Gastrocnemius medialis (tissue), 4 donors: Measurements from ENCODE around the gene DMPK. TPM values are rescaled to one million over a fixed set of nuclear protein-coding genes. Genes with fewer than 3 reads are reported as not detected.

Experiments used
- ATAC-seq, 2 donors: fragments of 150-250 bp; one replicate each; pipeline ENCODE4 v1.9.1; 2016
- DNase-seq, 2 donors: peaks; one replicate each; pipeline ENCODE4 v3.0.0-alpha.2; 2019
- H3K27ac ChIP-seq, 4 donors: fragments of 200-600 bp; sonication (generic); 1 replicate in 1 of 4; 2 replicates in 3 of 4; pipeline ENCODE4 v1.5.1; 2016 to 2018; ENCODE audit warnings: mild to moderate bottlenecking in 2 of 4, moderate library complexity in 1 of 4
- H3K27me3 ChIP-seq, 3 donors: fragments of 200-600 bp; sonication (generic) in 2 of 3; 1 replicate in 1 of 3; 2 replicates in 2 of 3; pipeline versions ENCODE4 v1.5.1 to v1.6.0; 2016 to 2019; ENCODE audit warnings: mild to moderate bottlenecking in 1 of 3, moderate library complexity in 1 of 3
- H3K36me3 ChIP-seq, 2 donors: fragments of 200-600 bp; sonication (generic) in 1 of 2; one replicate each; pipeline ENCODE4 v1.5.1; 2017 to 2018
- H3K4me1 ChIP-seq, 2 donors: fragments of 200-600 bp; sonication (generic) in 1 of 2; one replicate each; pipeline ENCODE4 v1.5.1; 2016 to 2017; ENCODE audit warnings: mild to moderate bottlenecking in 2 of 2
- H3K4me3 ChIP-seq, 4 donors: fragments of 200-600 bp; sonication (generic) in 3 of 4; 1 replicate in 1 of 4; 2 replicates in 3 of 4; pipeline ENCODE4 v1.5.1; 2016 to 2019; ENCODE audit warnings: mild to moderate bottlenecking in 2 of 4
- H3K9me3 ChIP-seq, 3 donors: fragments of 200-600 bp; sonication (generic) in 2 of 3; 1 replicate in 1 of 3; 2 replicates in 2 of 3; pipeline ENCODE4 v1.5.1; 2016 to 2019
- POLR2A ChIP-seq, 2 donors: fragments of 450-650 bp; IDR thresholded peaks; one replicate each; pipeline ENCODE4 v1.6.1; 2017; ENCODE audit warnings: antibody characterized with exemption in 2 of 2, mild to moderate bottlenecking in 2 of 2, moderate library complexity in 2 of 2
- in situ Hi-C, 4 donors: fragments of 200-750 bp; cut with MboI; loops; one replicate each; pipeline versions ENCODE4 v1.15.0 to v1.8.0; 2017; ENCODE audit warnings: low sequenced_read_pairs in 4 of 4
- intact Hi-C: fragments of 100-400 bp; cut with DNase I; formaldehyde crosslinking; loops from one replicate; pipeline ENCODE4 v1.15.1; 2023; ENCODE audit warnings: low total_unique reads
- total RNA-seq, 4 donors: library from RNA; depleted of rRNA; stranded (reverse); fragments of >200 nt; gene quantifications; one replicate each; pipeline versions ENCODE4 v1.1.0 to v1.2.3, GENCODE V29; 2016
- TF ChIP-seq, protein P1 (sequence below), 5 experiments: fragments of 450-650 bp in 3 of 5; fragments of 200-600 bp in 2 of 5; sonication (generic) in 2 of 5; IDR thresholded peaks in 4 of 5; conservative IDR thresholded peaks in 1 of 5; 1 replicate in 4 of 5; 2 replicates in 1 of 5; pipeline ENCODE4 v1.5.1; 2016 to 2019; ENCODE audit warnings: antibody characterized with exemption in 5 of 5, mild to moderate bottlenecking in 3 of 5, moderate library complexity in 3 of 5

Gene DMPK
- total RNA-seq, 4 donors from 2014 or later: 93.0 to 196 (median 116) TPM

DNA sequence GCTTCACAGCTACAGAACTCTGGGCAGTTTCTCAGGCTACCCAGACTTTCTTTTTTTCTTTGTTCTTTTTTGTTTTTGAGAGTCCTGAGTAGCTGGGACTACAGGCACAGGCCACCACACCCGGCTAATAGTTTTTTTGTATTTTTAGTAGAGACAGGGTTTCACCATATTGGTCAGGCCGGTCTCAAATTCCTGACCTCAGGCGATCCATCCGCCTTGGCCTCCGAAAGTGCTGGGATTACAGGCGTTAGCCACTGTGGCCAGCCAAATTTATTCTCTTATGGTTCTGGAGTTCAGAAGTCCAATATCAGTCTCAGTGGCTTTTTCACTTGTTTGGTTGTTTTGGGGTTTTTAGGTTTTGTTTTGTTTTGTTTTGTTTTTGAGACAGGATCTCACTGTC, 36.7 kb downstream of the DMPK start:
- TF ChIP-seq POLR2A (IDR thresholded peaks at IDR 0.05): no peak
- TF ChIP-seq, protein P1, sequence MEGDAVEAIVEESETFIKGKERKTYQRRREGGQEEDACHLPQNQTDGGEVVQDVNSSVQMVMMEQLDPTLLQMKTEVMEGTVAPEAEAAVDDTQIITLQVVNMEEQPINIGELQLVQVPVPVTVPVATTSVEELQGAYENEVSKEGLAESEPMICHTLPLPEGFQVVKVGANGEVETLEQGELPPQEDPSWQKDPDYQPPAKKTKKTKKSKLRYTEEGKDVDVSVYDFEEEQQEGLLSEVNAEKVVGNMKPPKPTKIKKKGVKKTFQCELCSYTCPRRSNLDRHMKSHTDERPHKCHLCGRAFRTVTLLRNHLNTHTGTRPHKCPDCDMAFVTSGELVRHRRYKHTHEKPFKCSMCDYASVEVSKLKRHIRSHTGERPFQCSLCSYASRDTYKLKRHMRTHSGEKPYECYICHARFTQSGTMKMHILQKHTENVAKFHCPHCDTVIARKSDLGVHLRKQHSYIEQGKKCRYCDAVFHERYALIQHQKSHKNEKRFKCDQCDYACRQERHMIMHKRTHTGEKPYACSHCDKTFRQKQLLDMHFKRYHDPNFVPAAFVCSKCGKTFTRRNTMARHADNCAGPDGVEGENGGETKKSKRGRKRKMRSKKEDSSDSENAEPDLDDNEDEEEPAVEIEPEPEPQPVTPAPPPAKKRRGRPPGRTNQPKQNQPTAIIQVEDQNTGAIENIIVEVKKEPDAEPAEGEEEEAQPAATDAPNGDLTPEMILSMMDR (IDR thresholded peaks at IDR 0.05 in 4 of 5, conservative IDR thresholded peaks at IDR 0.05 in 1 of 5): no peak
- Histone ChIP-seq H3K27ac (no peak overlapping the region), H3K4me1 (no peaks in the 10 kb centered on the region), H3K4me3 (no peak overlapping the region), H3K27me3 (no peaks in the 10 kb centered on the region), H3K9me3 (no peaks in the 10 kb centered on the region), H3K36me3 (no peaks in the 10 kb centered on the region)
- intact Hi-C loops (no loop called here), in situ Hi-C loops (no loop called here)
- no peak for ATAC-seq
- no peak for DNase-seq

DNA sequence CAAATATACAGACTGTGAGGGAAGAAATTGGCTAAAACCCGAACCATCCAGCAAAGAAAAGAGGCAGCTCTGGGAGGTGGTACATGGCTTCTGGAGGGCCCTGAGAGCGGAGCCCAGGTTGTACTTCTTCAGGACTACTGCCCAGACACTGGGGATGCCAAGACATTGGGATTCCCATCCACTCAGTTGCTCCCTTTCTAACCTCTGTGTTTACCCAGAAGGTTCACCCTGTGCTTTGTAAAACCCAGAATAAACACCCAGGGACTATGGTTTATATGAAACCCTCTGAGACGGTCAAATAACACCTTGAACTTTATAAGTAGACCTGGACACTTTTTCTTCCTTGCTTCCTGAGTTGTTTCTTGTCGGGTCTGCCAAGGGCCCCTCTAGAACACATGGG, 39.3 kb downstream of the DMPK start:
- DNase-seq (no peak), ATAC-seq (no peak)
- no peaks in the 10 kb centered on the region for H3K27me3 ChIP-seq
- in situ Hi-C loops (no loop called here), intact Hi-C loops (no loop called here)
- H3K9me3 ChIP-seq: no peaks in the 10 kb centered on the region
- H3K36me3 ChIP-seq: no peaks in the 10 kb centered on the region
- TF ChIP-seq, protein P1 (IDR thresholded peaks at IDR 0.05 in 4 of 5, conservative IDR thresholded peaks at IDR 0.05 in 1 of 5): no peak
- no peak for TF ChIP-seq POLR2A (IDR thresholded peaks at IDR 0.05)
- no peaks in the 10 kb centered on the region for H3K4me1 ChIP-seq
- no peak overlapping the region for H3K27ac ChIP-seq
- H3K4me3 ChIP-seq: no peak overlapping the region

DNA sequence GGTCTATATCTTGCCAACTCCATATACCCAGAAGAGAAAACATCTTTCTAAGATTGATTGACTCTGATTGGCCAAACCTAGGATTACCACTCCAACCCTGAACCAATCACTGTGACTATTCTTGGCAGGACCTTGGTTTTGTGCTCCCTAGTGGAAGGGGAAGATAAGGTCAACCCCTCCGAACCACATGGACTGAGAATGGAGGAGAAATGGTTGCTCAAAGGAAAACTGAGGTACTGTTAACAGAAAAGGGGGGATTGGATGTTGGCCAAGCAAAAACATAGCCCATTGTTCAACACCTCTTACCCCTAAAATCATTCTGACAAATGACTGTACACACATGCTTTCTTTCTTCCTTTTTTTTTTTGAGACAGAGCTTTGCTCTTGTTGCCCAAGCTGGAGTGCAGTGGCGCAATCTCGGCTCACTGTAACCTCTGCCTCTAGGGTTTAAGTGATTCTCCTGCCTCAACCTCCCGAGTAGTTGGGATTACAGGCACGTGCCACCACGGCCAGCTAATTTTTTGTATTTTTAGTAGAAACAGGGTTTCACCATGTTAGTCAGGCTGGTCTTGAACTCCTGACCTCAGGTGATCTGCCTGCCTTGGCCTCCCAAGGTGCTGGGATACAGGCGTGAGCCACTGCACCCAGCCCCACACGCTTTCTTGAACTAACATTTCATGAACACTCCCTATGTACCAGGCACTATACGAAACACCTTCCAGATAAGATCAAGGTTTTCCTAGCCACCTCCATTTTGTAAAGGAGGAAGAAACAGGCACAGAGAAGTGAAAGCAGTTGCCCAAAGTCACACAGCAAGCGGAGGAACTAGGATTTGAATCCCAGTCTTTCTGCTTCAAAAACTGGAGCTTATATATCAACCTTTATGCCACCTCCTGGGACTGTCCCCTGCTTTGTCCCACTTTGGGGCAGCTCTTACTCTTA, 42.5 kb downstream of the DMPK start:
- Histone ChIP-seq H3K27me3 (no peaks in the 10 kb centered on the region), H3K27ac (no peak overlapping the region), H3K4me3 (no peak overlapping the region), H3K4me1 (no peaks in the 10 kb centered on the region), H3K36me3 (no peaks in the 10 kb centered on the region), H3K9me3 (no peaks in the 10 kb centered on the region)
- TF ChIP-seq, protein P1 (IDR thresholded peaks at IDR 0.05 in 4 of 5, conservative IDR thresholded peaks at IDR 0.05 in 1 of 5): no peak
- no peak for TF ChIP-seq POLR2A (IDR thresholded peaks at IDR 0.05)
- ATAC-seq: no peak
- intact Hi-C loops: no loop called here
- in situ Hi-C loops: no loop called here
- DNase-seq: no peak

DNA sequence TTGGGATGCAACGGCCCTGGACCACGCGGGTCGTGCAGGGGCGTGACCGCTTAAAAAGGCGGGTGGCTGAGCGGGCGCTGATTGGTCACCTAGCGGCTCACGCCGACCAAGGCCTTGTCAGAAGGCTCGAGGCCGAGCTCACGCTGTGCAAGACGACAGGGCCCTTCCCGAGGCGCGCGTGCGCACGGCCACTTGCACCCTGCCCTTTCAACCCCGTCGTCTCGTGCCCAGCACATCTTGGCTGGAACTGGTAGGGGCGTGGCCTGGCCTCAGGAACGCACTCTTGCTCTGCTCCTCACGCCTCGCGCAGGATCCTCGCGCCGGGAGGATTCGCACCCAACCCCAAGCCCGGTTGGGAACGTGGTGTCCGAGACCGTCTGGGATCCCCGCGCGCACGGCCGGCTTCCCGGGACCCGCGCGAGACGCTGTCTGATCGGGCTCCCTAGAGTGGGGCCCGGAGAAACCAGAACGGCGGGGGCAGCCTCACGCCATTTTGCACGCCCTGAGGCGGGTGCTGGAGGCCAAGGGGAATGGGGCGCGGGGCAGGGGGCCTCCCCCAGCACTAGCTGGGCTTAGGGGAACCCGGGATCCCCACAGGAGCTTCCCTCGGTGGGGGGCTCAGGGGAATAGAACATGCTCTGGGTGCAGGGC, 49.0 kb downstream of the DMPK start, which contains the start of gene MEIOSIN:
Gene MEIOSIN, plus strand, starts transcription at position 280 of the 651 bp plus-strand sequence. CDS start 1,938 bp downstream, outside the sequence.
- DNase-seq: no peak
- no peaks in the 10 kb centered on the region for H3K36me3 ChIP-seq
- no peak within 1 kb of the TSS for H3K4me3 ChIP-seq
- no peak within 1 kb of the TSS for H3K27ac ChIP-seq
- intact Hi-C loops (loop anchor here (5.0 kb wide), 1 partner anchor 34 kb away; the partner anchor contains the start of gene SIX5), in situ Hi-C loops (no loop called here)
- H3K4me1 ChIP-seq: peaks cover 9 to 10% of the 10 kb centered on the region in 2 donors
- no peak for TF ChIP-seq POLR2A (IDR thresholded peaks at IDR 0.05)
- TF ChIP-seq, protein P1 (IDR thresholded peaks at IDR 0.05 in 4 of 5, conservative IDR thresholded peaks at IDR 0.05 in 1 of 5): no peak
- no peaks in the 10 kb centered on the region for H3K9me3 ChIP-seq
- no peak for ATAC-seq
- H3K27me3 ChIP-seq: no peaks in the 10 kb centered on the region
